Measurements from ENCODE around the gene SQSTM1. TPM values are rescaled to one million over a fixed set of nuclear protein-coding genes. Genes with fewer than 3 reads are reported as not detected.
A peak's percentile ranks its signal among the peaks of the same experiment; 100 is the strongest.
"Not testable (repeated sequence)": the region's sequence is repeated elsewhere in the genome, so short reads cannot be mapped to it uniquely, and the experiment has no call there.

Gene SQSTM1
- total and polyA plus RNA-seq, 11 donors: 177 to 747 (median 396) TPM

- TF ChIP-seq POLR2A (IDR thresholded peaks at IDR 0.05): no peak
- TF ChIP-seq, protein P1, sequence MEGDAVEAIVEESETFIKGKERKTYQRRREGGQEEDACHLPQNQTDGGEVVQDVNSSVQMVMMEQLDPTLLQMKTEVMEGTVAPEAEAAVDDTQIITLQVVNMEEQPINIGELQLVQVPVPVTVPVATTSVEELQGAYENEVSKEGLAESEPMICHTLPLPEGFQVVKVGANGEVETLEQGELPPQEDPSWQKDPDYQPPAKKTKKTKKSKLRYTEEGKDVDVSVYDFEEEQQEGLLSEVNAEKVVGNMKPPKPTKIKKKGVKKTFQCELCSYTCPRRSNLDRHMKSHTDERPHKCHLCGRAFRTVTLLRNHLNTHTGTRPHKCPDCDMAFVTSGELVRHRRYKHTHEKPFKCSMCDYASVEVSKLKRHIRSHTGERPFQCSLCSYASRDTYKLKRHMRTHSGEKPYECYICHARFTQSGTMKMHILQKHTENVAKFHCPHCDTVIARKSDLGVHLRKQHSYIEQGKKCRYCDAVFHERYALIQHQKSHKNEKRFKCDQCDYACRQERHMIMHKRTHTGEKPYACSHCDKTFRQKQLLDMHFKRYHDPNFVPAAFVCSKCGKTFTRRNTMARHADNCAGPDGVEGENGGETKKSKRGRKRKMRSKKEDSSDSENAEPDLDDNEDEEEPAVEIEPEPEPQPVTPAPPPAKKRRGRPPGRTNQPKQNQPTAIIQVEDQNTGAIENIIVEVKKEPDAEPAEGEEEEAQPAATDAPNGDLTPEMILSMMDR (IDR thresholded peaks at IDR 0.05): no peak
- Histone ChIP-seq H3K27ac (no peak overlapping the region), H3K9me3 (no peaks in the 10 kb centered on the region), H3K4me3 (no peak overlapping the region), H3K4me1 (peaks cover 0 to 55% (median 0%) of the 10 kb centered on the region in 12 donors), H3K36me3 (peaks cover 0 to 42% (median 23%) of the 10 kb centered on the region in 9 donors), H3K27me3 (no peaks in the 10 kb centered on the region)
- DNase-seq: peak in 1 of 5 donors; percentile 10
- ATAC-seq: peak in 3 of 4 donors; percentile 32 to 68 (median 57)
- WGBS, 4 donors: 78 to 89% (median 82%) methylated on average over 3 to 4 of the region's 4 CpGs
- intact Hi-C loops (cut with DNase I): no loop called here
These were observed 38.9 kb upstream of the SQSTM1 start for GRCh38 chr5:179781846-179782245.

DNA sequence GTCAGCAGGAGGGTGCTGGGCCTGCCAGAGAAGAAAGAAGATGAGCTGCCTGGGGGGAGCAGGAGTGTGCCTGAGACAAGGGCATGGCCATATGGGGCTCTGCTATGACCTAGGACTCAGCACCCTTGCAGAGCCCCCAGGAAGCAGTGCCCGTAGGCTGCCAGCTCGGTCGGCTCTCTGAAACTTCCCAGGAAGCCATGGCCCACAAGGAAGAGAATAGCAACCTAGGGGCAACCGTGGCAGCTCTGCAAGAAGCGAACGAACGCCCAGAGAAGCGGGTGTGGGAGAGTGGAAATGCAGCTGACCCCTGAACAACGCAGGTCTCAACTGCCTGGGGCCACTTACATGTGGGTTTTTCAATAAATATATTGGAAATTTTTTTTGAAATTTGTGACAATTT is 37.6 kb upstream of the SQSTM1 start:
- H3K4me1 ChIP-seq: peaks cover 0 to 42% (median 0%) of the 10 kb centered on the region in 12 donors
- H3K9me3 ChIP-seq: no peaks in the 10 kb centered on the region
- DNase-seq: peak in 1 of 5 donors; percentile 26
- H3K27ac ChIP-seq: no peak overlapping the region
- H3K27me3 ChIP-seq: no peaks in the 10 kb centered on the region
- intact Hi-C loops (cut with DNase I): no loop called here
- H3K4me3 ChIP-seq: no peak overlapping the region
- WGBS, 4 donors: 94 to 96% (median 96%) methylated on average over 9 of the region's 9 CpGs
- peaks cover 0 to 30% (median 17%) of the 10 kb centered on the region in 9 donors for H3K36me3 ChIP-seq
- no peak for ATAC-seq
- TF ChIP-seq, protein P1 (IDR thresholded peaks at IDR 0.05): no peak
- TF ChIP-seq POLR2A (IDR thresholded peaks at IDR 0.05): no peak

GRCh38 chr5:179786861-179787260 is 33.8 kb upstream of the SQSTM1 start:
- ATAC-seq (no peak), DNase-seq (peak in 2 of 5 donors; percentile 6 to 36)
- no peaks in the 10 kb centered on the region for H3K9me3 ChIP-seq
- WGBS, 4 donors: 82 to 92% (median 87%) methylated on average over 6 to 12 of the region's 12 CpGs
- no peak overlapping the region for H3K4me3 ChIP-seq
- peaks cover 0 to 15% (median 4%) of the 10 kb centered on the region in 12 donors for H3K4me1 ChIP-seq
- H3K36me3 ChIP-seq: no peaks in the 10 kb centered on the region
- H3K27me3 ChIP-seq: no peaks in the 10 kb centered on the region
- intact Hi-C loops (cut with DNase I): no loop called here
- TF ChIP-seq, protein P1 (IDR thresholded peaks at IDR 0.05): no peak
- no peak for TF ChIP-seq POLR2A (IDR thresholded peaks at IDR 0.05)
- H3K27ac ChIP-seq: no peak overlapping the region

- no peaks in the 10 kb centered on the region for H3K9me3 ChIP-seq
- no peak overlapping the region for H3K4me3 ChIP-seq
- TF ChIP-seq, protein P1 (IDR thresholded peaks at IDR 0.05): no peak
- TF ChIP-seq POLR2A (IDR thresholded peaks at IDR 0.05): no peak
- H3K4me1 ChIP-seq: peaks cover 0 to 30% (median 17%) of the 10 kb centered on the region in 12 donors
- H3K27me3 ChIP-seq: no peaks in the 10 kb centered on the region
- ATAC-seq (no peak), DNase-seq (peak in 1 of 5 donors; percentile 9)
- intact Hi-C loops (cut with DNase I): no loop called here
- H3K36me3 ChIP-seq: no peaks in the 10 kb centered on the region
- 87 to 96% (median 88%) methylated on average over 6 to 7 of the region's 7 CpGs for WGBS, 4 donors
- no peak overlapping the region for H3K27ac ChIP-seq
These were observed 32.4 kb upstream of the SQSTM1 start for GRCh38 chr5:179788193-179788854.

DNA sequence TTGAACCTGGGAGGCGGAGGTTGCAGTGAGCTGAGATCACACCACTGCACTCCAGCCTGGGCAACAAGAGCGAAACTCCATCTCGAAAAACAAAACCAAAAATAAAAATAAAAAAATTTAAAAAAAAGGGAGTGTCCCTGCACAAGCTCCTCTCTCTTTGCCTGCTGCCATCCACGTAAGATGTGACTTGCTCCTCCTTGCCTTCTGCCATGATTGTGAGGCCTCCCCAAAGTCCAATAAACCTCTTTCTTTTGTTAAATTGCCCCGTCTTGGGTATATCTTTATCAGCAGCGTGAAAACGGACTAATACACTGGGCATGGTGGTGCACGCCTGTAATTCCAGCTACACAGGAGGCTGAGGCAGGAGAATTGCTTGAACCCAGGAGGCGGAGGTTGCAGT is 31.4 kb upstream of the SQSTM1 start:
- H3K4me3 ChIP-seq; H3K36me3 ChIP-seq; intact Hi-C loops (cut with DNase I); H3K27me3 ChIP-seq; H3K27ac ChIP-seq; ATAC-seq; DNase-seq; H3K9me3 ChIP-seq: not testable (repeated sequence)
- WGBS, 4 donors: 96 to 99% (median 97%) methylated on average over 9 of the region's 9 CpGs
- H3K4me1 ChIP-seq: peaks cover 0 to 39% (median 26%) of the 10 kb centered on the region in 12 donors
